ENCODE results near the gene ZMIZ1. TPM values are rescaled to one million over a fixed set of nuclear protein-coding genes. Genes with fewer than 3 reads are reported as not detected.

The ZMIZ1 gene
- polyA plus RNA-seq, 1 donor from 2014 or later: 26.8 TPM

DNA sequence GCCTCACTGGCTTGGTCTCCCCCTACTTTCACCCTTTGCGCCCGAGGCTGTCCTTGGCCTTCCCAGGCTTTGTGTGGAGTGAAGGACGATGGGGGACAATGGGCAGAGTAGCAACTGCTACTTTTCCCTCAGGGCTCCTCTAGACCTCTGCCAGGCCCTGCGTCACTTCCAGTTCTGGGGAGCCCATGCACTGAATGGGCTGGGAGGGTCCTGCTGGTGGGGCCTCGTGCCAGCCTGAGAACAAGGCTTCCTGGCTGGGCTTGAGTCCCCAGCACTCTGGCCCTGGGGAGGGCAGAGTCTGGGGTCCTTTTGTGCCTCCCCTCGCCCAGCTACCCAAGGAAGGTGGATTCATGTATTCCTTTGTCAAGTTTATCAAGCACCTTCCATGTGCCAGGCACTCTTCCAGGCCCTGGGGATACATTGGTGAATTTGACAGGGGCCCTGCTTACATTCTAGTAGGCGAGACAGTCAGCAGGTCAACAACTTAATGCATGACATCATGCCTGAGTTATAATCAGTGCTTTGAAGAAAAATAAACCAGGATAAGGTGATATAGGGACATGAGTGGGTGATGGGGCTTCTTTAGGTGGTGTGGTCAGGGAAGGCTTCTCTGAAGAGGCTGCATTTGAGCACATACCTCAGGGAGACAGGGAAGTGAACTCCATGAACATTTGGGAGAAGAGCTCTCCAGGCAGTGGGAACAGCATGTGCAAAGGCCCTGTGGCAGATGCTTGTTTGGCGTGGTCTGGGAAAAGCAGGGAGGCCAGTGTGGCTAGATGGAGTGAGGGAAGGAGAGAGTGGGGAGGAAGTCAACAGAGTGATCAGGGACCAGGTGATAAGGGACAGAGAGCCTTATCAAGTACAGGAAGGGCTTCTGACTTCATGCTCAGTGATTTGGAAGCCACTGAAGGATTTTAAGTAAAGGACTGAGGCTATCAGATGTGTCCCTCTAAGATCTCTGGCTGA lies 14.1 kb downstream of the ZMIZ1 start:
- Histone ChIP-seq H3K27ac (ENCODE audit: low read length) (no peak overlapping the region), H3K27me3 (ENCODE audit: insufficient read depth, low read depth, low read length) (no peaks in the 10 kb centered on the region), H3K4me2 (ENCODE audit: low read length) (no peak overlapping the region), H3K9me3 (ENCODE audit: low read length) (no peaks in the 10 kb centered on the region), H3K9ac (ENCODE audit: low read length) (no peak overlapping the region), H4K20me1 (ENCODE audit: insufficient read depth) (peaks cover 44% of the 10 kb centered on the region), H3K4me3 (ENCODE audit: low read length) (no peak overlapping the region), H3K79me2 (replicated peaks; ENCODE audit: insufficient read depth, low read length) (peaks cover 98% of the 10 kb centered on the region), H3K36me3 (ENCODE audit: insufficient read depth, low read length) (no peaks in the 10 kb centered on the region), H3K9me2 (ENCODE audit: insufficient read depth, low read length) (no peaks in the 10 kb centered on the region), H2AFZ (ENCODE audit: low read depth, low read length) (no peak overlapping the region), H3F3A (ENCODE audit: insufficient read depth, low read length, poor library complexity, severe bottlenecking) (no peaks in the 10 kb centered on the region)
- TF ChIP-seq, protein P1, sequence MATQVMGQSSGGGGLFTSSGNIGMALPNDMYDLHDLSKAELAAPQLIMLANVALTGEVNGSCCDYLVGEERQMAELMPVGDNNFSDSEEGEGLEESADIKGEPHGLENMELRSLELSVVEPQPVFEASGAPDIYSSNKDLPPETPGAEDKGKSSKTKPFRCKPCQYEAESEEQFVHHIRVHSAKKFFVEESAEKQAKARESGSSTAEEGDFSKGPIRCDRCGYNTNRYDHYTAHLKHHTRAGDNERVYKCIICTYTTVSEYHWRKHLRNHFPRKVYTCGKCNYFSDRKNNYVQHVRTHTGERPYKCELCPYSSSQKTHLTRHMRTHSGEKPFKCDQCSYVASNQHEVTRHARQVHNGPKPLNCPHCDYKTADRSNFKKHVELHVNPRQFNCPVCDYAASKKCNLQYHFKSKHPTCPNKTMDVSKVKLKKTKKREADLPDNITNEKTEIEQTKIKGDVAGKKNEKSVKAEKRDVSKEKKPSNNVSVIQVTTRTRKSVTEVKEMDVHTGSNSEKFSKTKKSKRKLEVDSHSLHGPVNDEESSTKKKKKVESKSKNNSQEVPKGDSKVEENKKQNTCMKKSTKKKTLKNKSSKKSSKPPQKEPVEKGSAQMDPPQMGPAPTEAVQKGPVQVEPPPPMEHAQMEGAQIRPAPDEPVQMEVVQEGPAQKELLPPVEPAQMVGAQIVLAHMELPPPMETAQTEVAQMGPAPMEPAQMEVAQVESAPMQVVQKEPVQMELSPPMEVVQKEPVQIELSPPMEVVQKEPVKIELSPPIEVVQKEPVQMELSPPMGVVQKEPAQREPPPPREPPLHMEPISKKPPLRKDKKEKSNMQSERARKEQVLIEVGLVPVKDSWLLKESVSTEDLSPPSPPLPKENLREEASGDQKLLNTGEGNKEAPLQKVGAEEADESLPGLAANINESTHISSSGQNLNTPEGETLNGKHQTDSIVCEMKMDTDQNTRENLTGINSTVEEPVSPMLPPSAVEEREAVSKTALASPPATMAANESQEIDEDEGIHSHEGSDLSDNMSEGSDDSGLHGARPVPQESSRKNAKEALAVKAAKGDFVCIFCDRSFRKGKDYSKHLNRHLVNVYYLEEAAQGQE (IDR thresholded peaks at IDR 0.05; ENCODE audit: borderline replicate concordance): no peak
- TF ChIP-seq RAD21 (conservative IDR thresholded peaks at IDR 0.05) (no peak), EP300 (conservative IDR thresholded peaks at IDR 0.05; ENCODE audit: poor library complexity, severe bottlenecking) (no peak), TAF1 (IDR thresholded peaks at IDR 0.05; ENCODE audit: low read depth) (no peak), SMC3 (conservative IDR thresholded peaks at IDR 0.05; ENCODE audit: poor library complexity) (no peak), MXI1 (conservative IDR thresholded peaks at IDR 0.05; ENCODE audit: poor library complexity, severe bottlenecking) (no peak), POLR2AphosphoS5 (IDR thresholded peaks at IDR 0.05) (no peak), EZH2 (IDR thresholded peaks at IDR 0.05; ENCODE audit: borderline replicate concordance, insufficient read depth, low read length, poor library complexity, severe bottlenecking) (no peak)
- TF ChIP-seq, protein P2, sequence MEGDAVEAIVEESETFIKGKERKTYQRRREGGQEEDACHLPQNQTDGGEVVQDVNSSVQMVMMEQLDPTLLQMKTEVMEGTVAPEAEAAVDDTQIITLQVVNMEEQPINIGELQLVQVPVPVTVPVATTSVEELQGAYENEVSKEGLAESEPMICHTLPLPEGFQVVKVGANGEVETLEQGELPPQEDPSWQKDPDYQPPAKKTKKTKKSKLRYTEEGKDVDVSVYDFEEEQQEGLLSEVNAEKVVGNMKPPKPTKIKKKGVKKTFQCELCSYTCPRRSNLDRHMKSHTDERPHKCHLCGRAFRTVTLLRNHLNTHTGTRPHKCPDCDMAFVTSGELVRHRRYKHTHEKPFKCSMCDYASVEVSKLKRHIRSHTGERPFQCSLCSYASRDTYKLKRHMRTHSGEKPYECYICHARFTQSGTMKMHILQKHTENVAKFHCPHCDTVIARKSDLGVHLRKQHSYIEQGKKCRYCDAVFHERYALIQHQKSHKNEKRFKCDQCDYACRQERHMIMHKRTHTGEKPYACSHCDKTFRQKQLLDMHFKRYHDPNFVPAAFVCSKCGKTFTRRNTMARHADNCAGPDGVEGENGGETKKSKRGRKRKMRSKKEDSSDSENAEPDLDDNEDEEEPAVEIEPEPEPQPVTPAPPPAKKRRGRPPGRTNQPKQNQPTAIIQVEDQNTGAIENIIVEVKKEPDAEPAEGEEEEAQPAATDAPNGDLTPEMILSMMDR (IDR thresholded peaks at IDR 0.05; ENCODE audit: poor library complexity, severe bottlenecking): no peak

DNA sequence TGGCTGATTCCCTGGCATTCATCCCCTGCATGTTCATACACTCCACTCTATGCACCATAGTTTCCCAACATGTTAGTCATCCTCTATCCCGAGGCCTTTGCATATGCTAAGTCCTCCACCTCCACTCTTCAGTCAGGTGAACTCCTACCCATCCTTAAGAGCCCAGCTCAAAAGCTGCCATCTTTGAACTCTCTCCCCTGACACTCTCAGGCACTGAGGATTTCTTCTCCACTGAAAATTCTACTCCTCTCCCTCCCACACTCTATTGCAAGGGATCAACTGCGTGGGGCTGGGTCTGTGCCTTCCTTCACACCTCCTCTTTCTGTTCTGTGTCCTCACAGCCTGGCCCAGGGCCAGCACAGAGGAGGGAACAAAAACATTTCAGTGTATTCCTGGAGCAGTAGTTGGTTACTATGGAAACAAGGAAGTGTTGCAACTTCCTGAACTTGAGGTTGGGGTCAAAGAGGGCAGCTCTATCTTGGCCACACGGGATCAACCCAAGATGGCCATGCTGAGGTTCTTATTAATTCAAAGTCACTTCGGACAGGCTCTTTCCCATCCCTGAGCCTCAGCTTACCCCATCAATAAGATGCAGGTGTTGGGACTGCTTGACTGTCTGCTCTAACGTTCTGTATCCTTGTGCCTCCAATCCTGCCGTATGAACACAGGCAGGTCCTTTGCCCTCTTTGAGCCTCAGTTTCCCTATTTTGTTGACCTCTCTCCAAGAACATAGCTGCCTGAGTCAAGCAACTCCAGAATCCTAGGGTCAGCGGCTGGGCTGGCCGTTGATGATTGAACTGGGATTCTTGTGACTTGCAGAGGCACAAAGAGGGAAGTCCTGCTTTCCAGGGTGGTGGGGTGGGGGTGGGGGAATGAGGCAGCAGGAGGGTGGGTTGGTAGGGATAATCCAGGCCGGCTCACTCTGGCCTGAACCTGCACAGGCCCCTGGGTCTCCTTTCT lies 15.5 kb downstream of the ZMIZ1 start:
- H3K27ac ChIP-seq (ENCODE audit: low read length): no peak overlapping the region
- H3K4me2 ChIP-seq (ENCODE audit: low read length): no peak overlapping the region

More for the DNA sequence above, 15.5 kb downstream of the ZMIZ1 start:
- Histone ChIP-seq H3K4me3 (ENCODE audit: low read length) (no peak overlapping the region), H3F3A (ENCODE audit: insufficient read depth, low read length, poor library complexity, severe bottlenecking) (no peaks in the 10 kb centered on the region), H3K9me2 (ENCODE audit: insufficient read depth, low read length) (no peaks in the 10 kb centered on the region), H3K27me3 (ENCODE audit: insufficient read depth, low read depth, low read length) (no peaks in the 10 kb centered on the region), H3K79me2 (replicated peaks; ENCODE audit: insufficient read depth, low read length) (peaks cover 98% of the 10 kb centered on the region), H3K36me3 (ENCODE audit: insufficient read depth, low read length) (no peaks in the 10 kb centered on the region), H4K20me1 (ENCODE audit: insufficient read depth) (peaks cover 49% of the 10 kb centered on the region), H3K9ac (ENCODE audit: low read length) (no peak overlapping the region), H3K9me3 (ENCODE audit: low read length) (no peaks in the 10 kb centered on the region), H2AFZ (ENCODE audit: low read depth, low read length) (no peak overlapping the region)
- no peak for TF ChIP-seq TAF1 (IDR thresholded peaks at IDR 0.05; ENCODE audit: low read depth)
- no peak for TF ChIP-seq SMC3 (conservative IDR thresholded peaks at IDR 0.05; ENCODE audit: poor library complexity)
- no peak for TF ChIP-seq EZH2 (IDR thresholded peaks at IDR 0.05; ENCODE audit: borderline replicate concordance, insufficient read depth, low read length, poor library complexity, severe bottlenecking)
- no peak for TF ChIP-seq MXI1 (conservative IDR thresholded peaks at IDR 0.05; ENCODE audit: poor library complexity, severe bottlenecking)
- no peak for TF ChIP-seq POLR2AphosphoS5 (IDR thresholded peaks at IDR 0.05)
- TF ChIP-seq, protein P2 (IDR thresholded peaks at IDR 0.05; ENCODE audit: poor library complexity, severe bottlenecking): no peak
- TF ChIP-seq, protein P1 (IDR thresholded peaks at IDR 0.05; ENCODE audit: borderline replicate concordance): no peak
- TF ChIP-seq EP300 (conservative IDR thresholded peaks at IDR 0.05; ENCODE audit: poor library complexity, severe bottlenecking): no peak
- no peak for TF ChIP-seq RAD21 (conservative IDR thresholded peaks at IDR 0.05)
